GM12892 (cell line): ENCODE data around the gene STAT6.

Source experiments
- POLR2A ChIP-seq: IDR thresholded peaks from 2 replicates; pipeline ENCODE4 v1.6.1; 2011; ENCODE audit warnings: low read depth, low read length, control low read depth
- POLR2AphosphoS5 ChIP-seq: IDR thresholded peaks from 2 replicates; pipeline ENCODE4 v1.6.1; 2011; ENCODE audit warnings: low read depth, low read length, control low read depth
- TAF1 ChIP-seq: IDR thresholded peaks from 2 replicates; pipeline ENCODE4 v1.6.1; 2011; ENCODE audit warnings: low read depth, mild to moderate bottlenecking, control low read depth, low read length, borderline replicate concordance

DNA sequence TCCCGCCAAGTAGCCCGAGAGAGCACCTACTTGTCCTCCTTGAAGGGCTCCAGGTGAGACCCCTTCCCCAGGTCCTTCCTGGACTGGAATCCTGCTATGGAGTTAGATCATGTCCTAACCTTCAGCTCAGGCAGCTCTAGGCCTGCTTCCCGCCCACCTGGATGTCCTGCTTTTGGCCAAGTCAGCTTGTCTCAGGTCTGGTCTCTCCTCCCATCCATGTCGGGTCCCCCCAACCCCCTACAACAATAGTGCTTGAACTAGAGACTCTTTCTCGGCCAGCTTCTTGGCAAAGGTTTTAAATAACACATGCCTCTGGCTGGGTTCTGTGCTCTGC, 18.7 kb downstream of the STAT6 start:
- no peak for TF ChIP-seq POLR2A
- no peak for TF ChIP-seq POLR2AphosphoS5
- TF ChIP-seq TAF1 = no peak
